Activated T-cell treated with anti-CD3 and anti-CD28 coated beads, Interleukin-2, amount 50 U/mL, for 4 hours (primary cell): ENCODE results near the gene MKRN2OS. TPM values are rescaled to one million over a fixed set of nuclear protein-coding genes. Genes with fewer than 3 reads are reported as not detected.

Source experiments
- ATAC-seq, 2 donors: fragments of 200-7000 bp; cut with Tn5 transposase; one replicate each; pipeline ENCODE4 v1.10.0; 2021
- DNase-seq: peaks from one replicate; pipeline ENCODE4 v3.0.0-alpha.2; 2020
- H3K27me3 Mint-ChIP-seq: one replicate; pipeline ENCODE4 v1.8.0; 2021; ENCODE audit warnings: low read depth, mixed read lengths
- H3K36me3 Mint-ChIP-seq: one replicate; pipeline ENCODE4 v1.8.0; 2022; ENCODE audit warnings: mixed read lengths; ENCODE audit not compliant: insufficient read depth
- H3K4me1 Mint-ChIP-seq: one replicate; pipeline ENCODE4 v1.8.0; 2021; ENCODE audit warnings: low read depth, mixed read lengths
- H3K4me3 Mint-ChIP-seq: one replicate; pipeline ENCODE4 v1.8.0; 2021; ENCODE audit warnings: mild to moderate bottlenecking, moderate library complexity, mixed read lengths
- H3K9me3 Mint-ChIP-seq: one replicate; pipeline ENCODE4 v1.8.0; 2021; ENCODE audit warnings: mixed read lengths
- total RNA-seq, 3 donors: library from RNA; stranded (reverse); gene quantifications; one replicate each; pipeline ENCODE4 v1.2.1, GENCODE V29; 2021

MKRN2OS gene
- total RNA-seq, 3 donors from 2014 or later: not detected

GRCh38 chr3:12489832-12490231 is 55.5 kb downstream of the MKRN2OS start:
- ATAC-seq: no peak
- H3K4me1 Mint-ChIP-seq: peaks cover 15% of the 10 kb centered on the region
- H3K36me3 Mint-ChIP-seq: peaks cover 25% of the 10 kb centered on the region

More at GRCh38 chr3:12489832-12490231, 55.5 kb downstream of the MKRN2OS start:
- Mint-ChIP-seq H3K27me3 (no peaks in the 10 kb centered on the region), H3K4me3 (no peak overlapping the region), H3K9me3 (no peaks in the 10 kb centered on the region)
- DNase-seq: no peak

Other genes starting within 250 kb of the MKRN2OS start
- gene TSEN2, start 61.0 kb downstream of the MKRN2OS start, total RNA-seq: 10 to 100 TPM; 30.6 to 38.8 (median 35.9) TPM
- gene MKRN2, start 11.6 kb upstream of the MKRN2OS start, total RNA-seq: 10 to 100 TPM; 37.7 to 43.7 (median 37.8) TPM
- 100 to 1,000 TPM in 2 of 3 donors, 10 to 100 TPM in 1; 97.2 to 104 (median 100) TPM for gene RAF1, start 118.6 kb upstream of the MKRN2OS start, total RNA-seq
- gene TMEM40, start 213.8 kb upstream of the MKRN2OS start, total RNA-seq: not detected